AG09309 (cell line): ENCODE measurements around the gene KLHDC4.

Experiments used
- DNase-seq: peaks from one replicate; pipeline ENCODE4 v3.0.0-alpha.2; 2010; ENCODE audit warnings: low read depth
- H3K4me3 ChIP-seq: 2 replicates; pipeline ENCODE4 v1.5.1; 2011; ENCODE audit warnings: mild to moderate bottlenecking, low read depth, low read length, moderate library complexity; ENCODE audit not compliant: control insufficient read depth
- CTCF ChIP-seq: IDR thresholded peaks from 2 replicates; pipeline ENCODE4 v1.5.1; 2011; ENCODE audit warnings: mild to moderate bottlenecking, low read depth, low read length, inconsistent platforms; ENCODE audit not compliant: insufficient read depth, control insufficient read depth; ENCODE audit errors: missing control alignments

KLHDC4 gene

GRCh38 chr16:87740909-87741424 lies 24.8 kb downstream of the KLHDC4 start:
- DNase-seq = peak; percentile 13
- H3K4me3 ChIP-seq = no peak overlapping the region
- no peak for TF ChIP-seq CTCF

GRCh38 chr16:87740441-87740840 lies 25.3 kb downstream of the KLHDC4 start:
- peak; percentile 28 for DNase-seq
- no peak for TF ChIP-seq CTCF
- no peak overlapping the region for H3K4me3 ChIP-seq

GRCh38 chr16:87739801-87740200 lies 26.0 kb downstream of the KLHDC4 start:
- no peak for DNase-seq
- no peak overlapping the region for H3K4me3 ChIP-seq
- no peak for TF ChIP-seq CTCF

GRCh38 chr16:87736008-87736382 lies 29.8 kb downstream of the KLHDC4 start:
- no peak overlapping the region for H3K4me3 ChIP-seq
- TF ChIP-seq CTCF = no peak
- DNase-seq = no peak

- H3K4me3 ChIP-seq = no peak overlapping the region
- DNase-seq = no peak
- no peak for TF ChIP-seq CTCF
Observed at GRCh38 chr16:87735270-87736007, 30.3 kb downstream of the KLHDC4 start.

GRCh38 chr16:87734644-87735043 lies 31.1 kb downstream of the KLHDC4 start:
- no peak for TF ChIP-seq CTCF
- H3K4me3 ChIP-seq = no peak overlapping the region
- no peak for DNase-seq

GRCh38 chr16:87733190-87733589 lies 32.6 kb downstream of the KLHDC4 start:
- H3K4me3 ChIP-seq = no peak overlapping the region
- DNase-seq = no peak
- TF ChIP-seq CTCF = no peak
